ENCODE results near the gene BRINP3. TPM values are rescaled to one million over a fixed set of nuclear protein-coding genes. Genes with fewer than 3 reads are reported as not detected.

The BRINP3 gene
- total and polyA plus RNA-seq, 9 of the 15 experiments (the other 6 are each of a cell fraction or from before 2014, with no cell fraction given) = 0.09 to 0.75 (median 0.19) TPM; not detected in 1

GRCh38 chr1:190475421-190476141 lies 2.1 kb downstream of the BRINP3 start:
- no peak overlapping the region for H3K9ac ChIP-seq (ENCODE audit: insufficient read depth in 1 of 2, low read depth in 2 of 2, low read length in 2 of 2)
- no peaks in the 10 kb centered on the region for H3K9me1 ChIP-seq (ENCODE audit: control insufficient read depth, insufficient read depth, low read length)
- ChIA-PET POLR2A (no interaction called here), CTCF (ENCODE audit: low intra/inter-chr PET ratio) (no interaction called here)
- intact Hi-C loops (cut with micrococcal nuclease) = no loop called here
- 2% methylated on average over 26 of the region's 27 CpGs for WGBS (ENCODE audit: insufficient coverage, low coverage, missing lambda C conversion rate)
- no peaks in the 10 kb centered on the region for H3K79me2 ChIP-seq (ENCODE audit: control insufficient read depth, insufficient read depth, low read length)
- FAIRE-seq (no peak), DNase-seq (ENCODE audit: extremely low read depth in 1 of 4, low spot score in 3 of 4) (no peak), ATAC-seq (peak; percentile 25; the same call in 1 of the 3 replicates)
- H3K4me1 ChIP-seq (replicated peaks in 1 of 2; ENCODE audit: control insufficient read depth in 2 of 2, insufficient read depth in 2 of 2, low read length in 2 of 2) = no peaks in the 10 kb centered on the region
- no peak overlapping the region for H3K4me3 ChIP-seq
- no TSS peak for BruUV-seq (replicated peaks)
- no peak overlapping the region for H3K4me2 ChIP-seq (ENCODE audit: insufficient read depth, low read length)
- no peaks in the 10 kb centered on the region for H4K20me1 ChIP-seq (replicated peaks; ENCODE audit: control insufficient read depth, insufficient read depth, low read length)
- H3K9me3 ChIP-seq (replicated peaks; ENCODE audit: control insufficient read depth, insufficient read depth, low read depth, low read length) = no peaks in the 10 kb centered on the region
- in situ Hi-C loops (cut with MboI) = no loop called here
- H3K27me3 ChIP-seq (ENCODE audit: control insufficient read depth in 2 of 2, insufficient read depth in 2 of 2, low read length in 2 of 2) = no peaks in the 10 kb centered on the region
- no peak overlapping the region for H3K27ac ChIP-seq (ENCODE audit: extremely low read depth, low read depth, low read length)
- no peak overlapping the region for H2AFZ ChIP-seq (ENCODE audit: low read depth, low read length)
- TF ChIP-seq ZNF551 (CRISPR knock-in tag; IDR thresholded peaks at IDR 0.05) (no peak), NR2C2 (CRISPR knock-in tag; IDR thresholded peaks at IDR 0.05) (no peak), NR2C2 (tag; IDR thresholded peaks at IDR 0.05) (no peak), CEBPB (tag; IDR thresholded peaks at IDR 0.05) (peak; percentile 63), CC2D1A (IDR thresholded peaks at IDR 0.05) (no peak), CEBPG (CRISPR knock-in tag; IDR thresholded peaks at IDR 0.05) (0 out of 2 replicates have a peak, but pooled peaks have one; percentile 24), CEBPG (tag; conservative IDR thresholded peaks at IDR 0.05 in 1 of 2, IDR thresholded peaks at IDR 0.05 in 1 of 2) (no peak), CBFA2T2 (conservative IDR thresholded peaks at IDR 0.05) (no peak), CHD1 (IDR thresholded peaks at IDR 0.05; ENCODE audit: low read length) (peak; percentile 57), HDAC1 (IDR thresholded peaks at IDR 0.05) (no peak)
- TF ChIP-seq, protein P1, sequence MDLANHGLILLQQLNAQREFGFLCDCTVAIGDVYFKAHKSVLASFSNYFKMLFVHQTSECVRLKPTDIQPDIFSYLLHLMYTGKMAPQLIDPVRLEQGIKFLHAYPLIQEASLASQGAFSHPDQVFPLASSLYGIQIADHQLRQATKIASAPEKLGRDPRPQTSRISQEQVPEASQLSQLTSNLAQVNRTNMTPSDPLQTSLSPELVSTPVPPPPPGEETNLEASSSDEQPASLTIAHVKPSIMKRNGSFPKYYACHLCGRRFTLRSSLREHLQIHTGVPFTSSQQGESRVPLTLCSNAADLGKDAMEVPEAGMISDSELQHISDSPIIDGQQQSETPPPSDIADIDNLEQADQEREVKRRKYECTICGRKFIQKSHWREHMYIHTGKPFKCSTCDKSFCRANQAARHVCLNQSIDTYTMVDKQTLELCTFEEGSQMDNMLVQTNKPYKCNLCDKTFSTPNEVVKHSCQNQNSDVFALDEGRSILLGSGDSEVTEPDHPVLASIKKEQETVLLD (IDR thresholded peaks at IDR 0.05) = no peak
- TF ChIP-seq, protein P2, sequence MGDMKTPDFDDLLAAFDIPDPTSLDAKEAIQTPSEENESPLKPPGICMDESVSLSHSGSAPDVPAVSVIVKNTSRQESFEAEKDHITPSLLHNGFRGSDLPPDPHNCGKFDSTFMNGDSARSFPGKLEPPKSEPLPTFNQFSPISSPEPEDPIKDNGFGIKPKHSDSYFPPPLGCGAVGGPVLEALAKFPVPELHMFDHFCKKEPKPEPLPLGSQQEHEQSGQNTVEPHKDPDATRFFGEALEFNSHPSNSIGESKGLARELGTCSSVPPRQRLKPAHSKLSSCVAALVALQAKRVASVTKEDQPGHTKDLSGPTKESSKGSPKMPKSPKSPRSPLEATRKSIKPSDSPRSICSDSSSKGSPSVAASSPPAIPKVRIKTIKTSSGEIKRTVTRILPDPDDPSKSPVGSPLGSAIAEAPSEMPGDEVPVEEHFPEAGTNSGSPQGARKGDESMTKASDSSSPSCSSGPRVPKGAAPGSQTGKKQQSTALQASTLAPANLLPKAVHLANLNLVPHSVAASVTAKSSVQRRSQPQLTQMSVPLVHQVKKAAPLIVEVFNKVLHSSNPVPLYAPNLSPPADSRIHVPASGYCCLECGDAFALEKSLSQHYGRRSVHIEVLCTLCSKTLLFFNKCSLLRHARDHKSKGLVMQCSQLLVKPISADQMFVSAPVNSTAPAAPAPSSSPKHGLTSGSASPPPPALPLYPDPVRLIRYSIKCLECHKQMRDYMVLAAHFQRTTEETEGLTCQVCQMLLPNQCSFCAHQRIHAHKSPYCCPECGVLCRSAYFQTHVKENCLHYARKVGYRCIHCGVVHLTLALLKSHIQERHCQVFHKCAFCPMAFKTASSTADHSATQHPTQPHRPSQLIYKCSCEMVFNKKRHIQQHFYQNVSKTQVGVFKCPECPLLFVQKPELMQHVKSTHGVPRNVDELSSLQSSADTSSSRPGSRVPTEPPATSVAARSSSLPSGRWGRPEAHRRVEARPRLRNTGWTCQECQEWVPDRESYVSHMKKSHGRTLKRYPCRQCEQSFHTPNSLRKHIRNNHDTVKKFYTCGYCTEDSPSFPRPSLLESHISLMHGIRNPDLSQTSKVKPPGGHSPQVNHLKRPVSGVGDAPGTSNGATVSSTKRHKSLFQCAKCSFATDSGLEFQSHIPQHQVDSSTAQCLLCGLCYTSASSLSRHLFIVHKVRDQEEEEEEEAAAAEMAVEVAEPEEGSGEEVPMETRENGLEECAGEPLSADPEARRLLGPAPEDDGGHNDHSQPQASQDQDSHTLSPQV (IDR thresholded peaks at IDR 0.05) = no peak
- no peaks in the 10 kb centered on the region for H3K36me3 ChIP-seq (ENCODE audit: control insufficient read depth, insufficient read depth, low read length)
